ENCODE measurements around the gene PDXDC1.
"Not testable (repeated sequence)": the region's sequence is repeated elsewhere in the genome, so short reads cannot be mapped to it uniquely, and the experiment has no call there.

GRCh38 chr16:14942686-14943085 is 32.1 kb upstream of the PDXDC1 start:
- not testable (repeated sequence) for TF ChIP-seq CTCF, POLR2A (IDR thresholded peaks at IDR 0.05)

Measured in heart left ventricle (tissue), 13 donors.